Trophoblast cell (in vitro differentiated cells and primary cell): ENCODE results near the gene ADI1.
A peak's percentile ranks its signal among the peaks of the same experiment; 100 is the strongest.
"Not testable (repeated sequence)": the region's sequence is repeated elsewhere in the genome, so short reads cannot be mapped to it uniquely, and the experiment has no call there.

Experiments
- DNase-seq, 2 donors: peaks; one replicate each; pipeline ENCODE4 v3.0.0-alpha.2; 2016
- H2AFZ ChIP-seq: 2 replicates; pipeline ENCODE4 v1.6.1; 2013; ENCODE audit warnings: low read length, moderate library complexity, mild to moderate bottlenecking; ENCODE audit not compliant: insufficient read depth, poor library complexity
- H2AK5ac ChIP-seq: 2 replicates; pipeline ENCODE4 v1.6.1; 2013; ENCODE audit warnings: mild to moderate bottlenecking, low read length
- H2BK120ac ChIP-seq: 2 replicates; pipeline ENCODE4 v1.6.1; 2013; ENCODE audit warnings: low read length, mild to moderate bottlenecking, moderate library complexity; ENCODE audit not compliant: insufficient read depth, poor library complexity
- H2BK12ac ChIP-seq: 2 replicates; pipeline ENCODE4 v1.6.1; 2013; ENCODE audit warnings: mild to moderate bottlenecking, low read length, moderate library complexity
- H2BK5ac ChIP-seq: 2 replicates; pipeline ENCODE4 v1.6.1; 2013; ENCODE audit warnings: low read length, low read depth, moderate library complexity, mild to moderate bottlenecking; ENCODE audit not compliant: poor library complexity
- H3K14ac ChIP-seq: 2 replicates; pipeline ENCODE4 v1.6.1; 2013; ENCODE audit warnings: mild to moderate bottlenecking, low read length
- H3K18ac ChIP-seq: 2 replicates; pipeline ENCODE4 v1.6.1; 2013; ENCODE audit warnings: mild to moderate bottlenecking, low read length
- H3K23ac ChIP-seq: 2 replicates; pipeline ENCODE4 v1.6.1; 2013; ENCODE audit warnings: low read length
- H3K27ac ChIP-seq: 2 replicates; pipeline ENCODE4 v1.5.1; 2013; ENCODE audit warnings: low read depth, mild to moderate bottlenecking, inconsistent platforms, low read length, moderate library complexity
- H3K27me3 ChIP-seq: 2 replicates; pipeline ENCODE4 v1.6.1; 2013; ENCODE audit warnings: inconsistent platforms, mild to moderate bottlenecking, low read length, moderate library complexity; ENCODE audit not compliant: insufficient read depth
- H3K36me3 ChIP-seq, 2 experiments: 1 replicate in 1 of 2; 2 replicates in 1 of 2; pipeline ENCODE4 v1.6.1; 2013; ENCODE audit warnings: low read length in 2 of 2, mild to moderate bottlenecking in 2 of 2, moderate library complexity in 1 of 2; ENCODE audit not compliant: insufficient read depth in 2 of 2, control insufficient read depth in 1 of 2
- H3K4ac ChIP-seq: 2 replicates; pipeline ENCODE4 v1.6.1; 2013; ENCODE audit warnings: low read depth, mild to moderate bottlenecking, low read length, moderate library complexity
- H3K4me1 ChIP-seq, 2 experiments: 1 replicate in 1 of 2; 2 replicates in 1 of 2; pipeline ENCODE4 v1.6.1; 2013; ENCODE audit warnings: low read length in 2 of 2, mild to moderate bottlenecking in 2 of 2, moderate library complexity in 1 of 2; ENCODE audit not compliant: insufficient read depth in 2 of 2, control insufficient read depth in 1 of 2
- H3K4me2 ChIP-seq: 2 replicates; pipeline ENCODE4 v1.6.1; 2013; ENCODE audit warnings: inconsistent platforms, mild to moderate bottlenecking, low read length, moderate library complexity
- H3K4me3 ChIP-seq: 2 replicates; pipeline ENCODE4 v1.5.1; 2013; ENCODE audit warnings: mild to moderate bottlenecking, low read depth, low read length, inconsistent platforms
- H3K79me1 ChIP-seq: one replicate; pipeline ENCODE4 v1.6.1; 2013; ENCODE audit warnings: low read length
- H3K79me2 ChIP-seq: 2 replicates; pipeline ENCODE4 v1.6.1; 2013; ENCODE audit warnings: low read length, mild to moderate bottlenecking; ENCODE audit not compliant: control insufficient read depth, insufficient read depth, poor library complexity
- H3K9ac ChIP-seq: 2 replicates; pipeline ENCODE4 v1.6.1; 2013; ENCODE audit warnings: mild to moderate bottlenecking, low read length
- H3K9me3 ChIP-seq: 2 replicates; pipeline ENCODE4 v1.6.1; 2013; ENCODE audit warnings: low read depth, mild to moderate bottlenecking, control low read depth, inconsistent platforms, low read length; ENCODE audit not compliant: insufficient read depth
- H4K12ac ChIP-seq: 2 replicates; pipeline ENCODE4 v1.6.1; 2013; ENCODE audit warnings: low read depth, mild to moderate bottlenecking, low read length, moderate library complexity
- H4K8ac ChIP-seq: 2 replicates; pipeline ENCODE4 v1.6.1; 2013; ENCODE audit warnings: low read depth, mild to moderate bottlenecking, low read length, moderate library complexity
- H4K91ac ChIP-seq: one replicate; pipeline ENCODE4 v1.6.1; 2013; ENCODE audit warnings: low read depth, mild to moderate bottlenecking, low read length, moderate library complexity
- WGBS: extraction: QIAGEN DNeasy Blood & Tissue Kit; methylation state at CpG from one replicate; pipeline ENCODE4 v1.1.7; 2013; ENCODE audit warnings: missing lambda C conversion rate; ENCODE audit not compliant: insufficient read length, insufficient coverage; ENCODE audit errors: extremely low coverage; 5-methylcytosine and 5-hydroxymethylcytosine counted together

The ADI1 gene

GRCh38 chr2:3518496-3519254 is 656 bp downstream of the ADI1 start:
- H3K27ac ChIP-seq, result peak overlapping the region; percentile 93

DNA sequence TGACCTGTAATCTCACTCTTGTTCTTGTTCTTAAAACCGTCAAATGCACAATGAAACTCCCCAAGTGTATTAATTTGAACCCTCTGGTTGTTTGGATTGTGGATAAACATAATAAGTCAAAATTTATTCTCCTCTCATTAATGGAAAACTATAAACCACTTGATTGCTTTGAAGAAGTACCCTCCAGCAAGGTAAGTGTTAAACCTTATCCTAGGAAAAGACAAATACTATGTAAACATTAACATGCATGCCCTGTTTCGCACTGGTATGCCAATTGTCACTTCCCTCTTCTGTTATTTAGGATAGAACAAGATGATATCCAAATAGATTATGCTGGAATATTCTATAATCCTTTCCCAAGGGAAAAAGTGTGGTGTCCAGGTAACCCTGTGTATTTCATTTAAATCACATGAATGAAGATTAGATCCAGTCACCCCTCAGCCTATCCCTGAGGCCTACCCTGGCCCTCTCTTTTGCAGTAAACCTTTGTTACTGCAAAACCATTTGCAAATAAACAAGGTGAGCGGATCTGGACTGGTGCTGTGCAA is 1.3 kb downstream of the ADI1 start:
- H3K14ac ChIP-seq, result peak overlapping the region; percentile 75
- no peaks in the 10 kb centered on the region for H3K4me1 ChIP-seq
- H3K79me2 ChIP-seq, result peaks cover 10% of the 10 kb centered on the region
- H3K79me1 ChIP-seq, result peaks cover 11% of the 10 kb centered on the region
- peak overlapping the region; percentile 54 for H2BK120ac ChIP-seq
- peak overlapping the region; percentile 61 for H4K8ac ChIP-seq
- peak overlapping the region; percentile 98 for H3K9ac ChIP-seq
- DNase-seq, result no peak
- no peaks in the 10 kb centered on the region for H3K27me3 ChIP-seq
- no CpG with 5 or more reads among the region's 3 CpGs for WGBS
- peak overlapping the region; percentile 53 for H3K18ac ChIP-seq
- peak overlapping the region; percentile 94 for H3K4me2 ChIP-seq
- peak overlapping the region; percentile 88 for H3K4me3 ChIP-seq
- H3K27ac ChIP-seq, result peak overlapping the region; percentile 91
- peak overlapping the region; percentile 46 for H3K4ac ChIP-seq
- no peaks in the 10 kb centered on the region for H3K9me3 ChIP-seq
- H2AK5ac ChIP-seq, result peak overlapping the region; percentile 31
- H4K91ac ChIP-seq, result peak overlapping the region; percentile 90
- peak overlapping the region; percentile 42 for H2AFZ ChIP-seq
- H4K12ac ChIP-seq, result peak overlapping the region; percentile 78
- peaks cover 2% of the 10 kb centered on the region in 2 experiments for H3K36me3 ChIP-seq
- H2BK5ac ChIP-seq, result peak overlapping the region; percentile 51
- H2BK12ac ChIP-seq, result no peak overlapping the region
- no peak overlapping the region for H3K23ac ChIP-seq

More at GRCh38 chr2:3518496-3519254, 656 bp downstream of the ADI1 start:
- peak overlapping the region; percentile 94 for H4K12ac ChIP-seq
- no peak overlapping the region for H2BK12ac ChIP-seq
- peak overlapping the region; percentile 61 for H3K4ac ChIP-seq
- H4K8ac ChIP-seq, result peak overlapping the region; percentile 88
- peak overlapping the region; percentile 66 for H2BK5ac ChIP-seq
- H3K14ac ChIP-seq, result peak overlapping the region; percentile 95
- no peaks in the 10 kb centered on the region for H3K9me3 ChIP-seq
- H3K4me1 ChIP-seq, result peaks cover 0 to 1% of the 10 kb centered on the region in 2 experiments
- H2AK5ac ChIP-seq, result peak overlapping the region; percentile 31
- no peak overlapping the region for H3K23ac ChIP-seq
- H3K9ac ChIP-seq, result peak overlapping the region; percentile 98
- H2BK120ac ChIP-seq, result peak overlapping the region; percentile 54
- H4K91ac ChIP-seq, result peak overlapping the region; percentile 93
- no CpG with 5 or more reads among the region's 67 CpGs for WGBS
- peak overlapping the region; percentile 94 for H3K4me2 ChIP-seq
- peak overlapping the region; percentile 88 for H3K4me3 ChIP-seq
- peaks cover 10% of the 10 kb centered on the region for H3K79me2 ChIP-seq
- peak overlapping the region; percentile 77 for H2AFZ ChIP-seq
- H3K27me3 ChIP-seq, result no peaks in the 10 kb centered on the region
- peak overlapping the region; percentile 53 for H3K18ac ChIP-seq
- H3K36me3 ChIP-seq, result peaks cover 2% of the 10 kb centered on the region in 2 experiments
- peaks cover 11% of the 10 kb centered on the region for H3K79me1 ChIP-seq
- peak; percentile 96 to 98 for DNase-seq

GRCh38 chr2:3516831-3517230 is 2.5 kb downstream of the ADI1 start:
- H3K18ac ChIP-seq, result no peak overlapping the region
- peaks cover 10% of the 10 kb centered on the region for H3K79me2 ChIP-seq
- WGBS, result no CpG with 5 or more reads among the region's 3 CpGs
- no peak overlapping the region for H2AK5ac ChIP-seq
- DNase-seq, result no peak
- H2BK12ac ChIP-seq, result no peak overlapping the region
- H2BK120ac ChIP-seq, result no peak overlapping the region
- H2BK5ac ChIP-seq, result no peak overlapping the region
- no peak overlapping the region for H3K4me3 ChIP-seq
- no peak overlapping the region for H4K8ac ChIP-seq
- no peak overlapping the region for H4K91ac ChIP-seq
- H4K12ac ChIP-seq, result no peak overlapping the region
- H3K4me2 ChIP-seq, result no peak overlapping the region
- no peaks in the 10 kb centered on the region for H3K9me3 ChIP-seq
- peaks cover 11% of the 10 kb centered on the region for H3K79me1 ChIP-seq
- H3K23ac ChIP-seq, result no peak overlapping the region
- H2AFZ ChIP-seq, result no peak overlapping the region
- no peak overlapping the region for H3K14ac ChIP-seq
- H3K4ac ChIP-seq, result no peak overlapping the region
- no peaks in the 10 kb centered on the region for H3K27me3 ChIP-seq
- H3K9ac ChIP-seq, result no peak overlapping the region
- no peaks in the 10 kb centered on the region for H3K4me1 ChIP-seq
- H3K27ac ChIP-seq, result no peak overlapping the region
- H3K36me3 ChIP-seq, result peaks cover 8 to 10% of the 10 kb centered on the region in 2 experiments

- not testable (repeated sequence) for H3K23ac ChIP-seq, H4K8ac ChIP-seq, H3K79me2 ChIP-seq, H2BK120ac ChIP-seq, H3K27ac ChIP-seq, H3K9ac ChIP-seq, H4K91ac ChIP-seq, DNase-seq, H3K4ac ChIP-seq, H3K4me2 ChIP-seq, H2BK12ac ChIP-seq, H3K14ac ChIP-seq, H4K12ac ChIP-seq, H3K4me1 ChIP-seq, H3K9me3 ChIP-seq, H3K4me3 ChIP-seq, H2AK5ac ChIP-seq, H2BK5ac ChIP-seq, H3K27me3 ChIP-seq, H2AFZ ChIP-seq, H3K18ac ChIP-seq
- WGBS, result no CpG with 5 or more reads among the region's 5 CpGs
- H3K36me3 ChIP-seq, result peaks cover 11 to 14% of the 10 kb centered on the region in 2 experiments
- peaks cover 11% of the 10 kb centered on the region for H3K79me1 ChIP-seq
Observed at GRCh38 chr2:3515438-3515837, 3.9 kb downstream of the ADI1 start.
